ENCODE measurements around the gene PARK7.

Gene PARK7

DNA sequence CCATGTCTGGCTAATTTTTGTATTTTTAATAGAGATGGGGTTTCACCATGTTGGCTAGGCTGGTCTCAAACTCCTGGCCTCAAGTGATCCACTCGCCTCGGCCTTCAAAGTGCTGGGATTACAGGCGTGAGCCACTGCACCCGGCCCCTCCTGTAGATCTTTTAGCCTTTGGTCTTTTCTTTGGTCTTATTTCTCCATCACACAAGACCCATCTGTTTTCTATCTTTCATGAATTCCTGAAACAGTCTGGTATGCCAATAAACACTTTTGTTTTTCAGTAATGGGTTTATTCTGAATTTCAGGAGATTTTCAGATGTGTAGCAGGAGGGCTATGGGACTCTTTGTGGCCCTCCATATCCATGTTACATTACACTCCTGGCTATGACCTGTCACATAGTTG is 41.4 kb downstream of the PARK7 start:
- H3K9me3 Mint-ChIP-seq: no peaks in the 10 kb centered on the region
- peaks cover 12 to 14% of the 10 kb centered on the region in 2 donors for H3K36me3 Mint-ChIP-seq
- no peak overlapping the region for H3K27ac Mint-ChIP-seq
- ATAC-seq (replicated peaks) (no peak), DNase-seq (no peak)
- no peaks in the 10 kb centered on the region for H3K27me3 Mint-ChIP-seq
- no peaks in the 10 kb centered on the region for H3K4me1 Mint-ChIP-seq
- no peak overlapping the region for H3K4me3 Mint-ChIP-seq

DNA sequence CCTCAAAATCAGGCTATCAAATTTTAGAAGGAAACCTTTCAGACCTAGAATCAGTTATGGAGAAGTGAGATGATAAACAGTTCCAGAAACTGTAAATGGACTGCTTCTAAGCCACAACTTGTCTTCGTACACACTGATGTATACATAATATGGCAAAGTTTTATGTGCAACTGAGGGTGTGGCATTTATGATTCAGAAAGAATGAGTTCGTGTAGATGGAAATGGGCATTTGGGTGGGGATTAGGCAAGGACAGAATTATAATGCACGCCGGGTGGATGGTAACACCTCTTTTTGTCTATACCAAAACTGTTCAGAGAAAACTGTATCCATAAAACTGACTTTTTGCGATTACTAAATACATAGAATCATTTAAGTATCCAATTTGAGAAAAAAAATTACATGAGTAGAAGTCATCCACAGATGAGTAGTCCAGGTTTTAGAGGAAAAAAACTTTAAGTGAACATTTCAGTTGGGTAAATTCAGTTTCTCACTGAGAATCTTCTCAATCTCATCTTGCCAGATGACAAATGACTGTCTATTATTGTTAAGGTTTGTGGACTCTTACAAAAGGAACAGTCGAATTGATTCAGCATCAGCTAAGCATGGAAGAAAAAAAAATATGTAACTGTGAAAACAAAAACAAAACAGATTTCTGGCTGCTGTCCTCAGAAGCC is 42.1 kb downstream of the PARK7 start:
- H3K36me3 Mint-ChIP-seq: peaks cover 12 to 14% of the 10 kb centered on the region in 2 donors
- H3K27ac Mint-ChIP-seq: no peak overlapping the region
- H3K4me3 Mint-ChIP-seq: no peak overlapping the region
- H3K27me3 Mint-ChIP-seq: no peaks in the 10 kb centered on the region
- no peaks in the 10 kb centered on the region for H3K9me3 Mint-ChIP-seq
- no peaks in the 10 kb centered on the region for H3K4me1 Mint-ChIP-seq
- no peak for DNase-seq
- no peak for ATAC-seq (replicated peaks)

DNA sequence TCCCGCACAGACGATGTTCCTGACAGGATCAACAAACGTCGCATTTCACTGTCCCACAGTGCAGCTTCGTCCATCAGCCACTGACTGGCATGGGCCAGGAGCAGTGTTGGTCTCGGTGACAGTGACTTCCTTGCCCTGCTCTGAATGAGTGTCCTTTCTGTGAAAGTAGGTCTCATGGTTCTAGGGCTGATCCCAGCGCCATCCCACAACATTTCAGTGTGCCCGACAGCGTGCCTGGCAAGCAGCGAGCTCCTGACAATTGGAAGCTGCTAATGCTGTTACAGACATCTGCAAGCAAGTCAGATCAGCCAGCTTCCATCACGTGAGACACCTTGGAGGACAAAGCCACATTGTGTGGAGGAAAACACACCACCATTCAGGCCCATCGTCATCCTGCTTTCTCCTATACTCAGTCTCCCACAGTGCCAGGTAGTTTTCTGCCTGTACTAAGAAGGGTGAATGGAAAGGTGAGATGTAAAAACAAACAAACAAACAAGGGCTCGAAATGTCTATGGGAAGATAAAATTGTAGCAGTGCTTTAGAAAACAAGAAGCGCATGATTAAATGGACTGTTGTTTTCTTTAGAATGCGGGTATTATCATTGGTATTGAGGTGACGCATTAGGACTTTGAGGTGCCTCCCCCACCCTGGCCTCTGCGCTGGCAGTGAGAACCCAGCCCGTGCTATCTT is 42.7 kb downstream of the PARK7 start:
- Mint-ChIP-seq H3K4me3 (no peak overlapping the region), H3K4me1 (no peaks in the 10 kb centered on the region), H3K36me3 (peaks cover 12 to 14% of the 10 kb centered on the region in 2 donors), H3K27me3 (no peaks in the 10 kb centered on the region), H3K27ac (no peak overlapping the region), H3K9me3 (no peaks in the 10 kb centered on the region)
- ATAC-seq (replicated peaks) (no peak), DNase-seq (no peak)

- Mint-ChIP-seq H3K4me3 (no peak overlapping the region), H3K9me3 (no peaks in the 10 kb centered on the region), H3K27ac (no peak overlapping the region), H3K36me3 (peaks cover 10 to 12% of the 10 kb centered on the region in 2 donors), H3K27me3 (no peaks in the 10 kb centered on the region), H3K4me1 (no peaks in the 10 kb centered on the region)
- DNase-seq (no peak), ATAC-seq (replicated peaks) (no peak)
These were observed 43.5 kb downstream of the PARK7 start for GRCh38 chr1:8004803-8005573.

- H3K9me3 Mint-ChIP-seq: no peaks in the 10 kb centered on the region
- H3K27me3 Mint-ChIP-seq: no peaks in the 10 kb centered on the region
- H3K4me3 Mint-ChIP-seq: no peak overlapping the region
- no peak for ATAC-seq (replicated peaks)
- no peaks in the 10 kb centered on the region for H3K4me1 Mint-ChIP-seq
- H3K36me3 Mint-ChIP-seq: peaks cover 6 to 9% of the 10 kb centered on the region in 2 donors
- no peak for DNase-seq
- no peak overlapping the region for H3K27ac Mint-ChIP-seq
These were observed 44.8 kb downstream of the PARK7 start for GRCh38 chr1:8006037-8006963.

GRCh38 chr1:8009043-8010002 is 47.8 kb downstream of the PARK7 start:
- H3K27ac Mint-ChIP-seq: no peak overlapping the region
- no peak overlapping the region for H3K4me3 Mint-ChIP-seq

DNA sequence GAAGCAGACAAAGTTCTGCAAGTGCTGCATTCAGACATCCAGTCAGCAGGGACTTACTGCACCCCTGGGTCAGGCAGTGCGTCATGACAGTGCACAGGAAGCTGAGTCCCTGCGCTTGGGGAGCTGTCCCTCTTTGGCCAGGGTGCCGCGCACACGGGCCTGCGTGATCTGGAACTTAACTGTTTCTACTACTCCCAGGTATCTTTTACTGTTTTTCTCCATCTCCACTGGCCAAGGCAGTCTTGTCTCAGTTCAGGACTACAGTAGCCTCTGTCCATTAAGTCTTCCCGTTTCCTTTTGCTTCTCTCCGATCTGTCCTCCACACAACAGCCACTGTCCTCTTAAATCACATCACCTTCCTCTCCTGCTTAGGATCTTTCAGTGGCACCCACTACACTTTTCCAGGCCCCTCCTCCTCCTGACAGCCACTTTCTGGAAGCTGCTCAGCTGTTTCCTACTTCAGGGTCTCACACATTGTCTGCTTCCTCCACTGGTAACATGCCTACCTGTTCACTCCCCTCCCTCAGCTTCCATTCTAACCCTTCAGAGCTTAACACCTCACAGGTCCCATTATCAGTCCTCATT is 48.7 kb downstream of the PARK7 start:
- H3K27me3 Mint-ChIP-seq: no peaks in the 10 kb centered on the region
- H3K36me3 Mint-ChIP-seq: peaks cover 0 to 5% of the 10 kb centered on the region in 2 donors
- no peak overlapping the region for H3K4me3 Mint-ChIP-seq
- ATAC-seq (replicated peaks) (no peak), DNase-seq (no peak)
- peaks cover 0 to 2% of the 10 kb centered on the region in 2 donors for H3K4me1 Mint-ChIP-seq
- H3K9me3 Mint-ChIP-seq: no peaks in the 10 kb centered on the region
- no peak overlapping the region for H3K27ac Mint-ChIP-seq

More at GRCh38 chr1:8009043-8010002, 47.8 kb downstream of the PARK7 start:
- no peak for ATAC-seq (replicated peaks)
- H3K27me3 Mint-ChIP-seq: no peaks in the 10 kb centered on the region
- H3K36me3 Mint-ChIP-seq: peaks cover 6 to 12% of the 10 kb centered on the region in 2 donors
- no peak for DNase-seq
- H3K4me1 Mint-ChIP-seq: no peaks in the 10 kb centered on the region
- H3K9me3 Mint-ChIP-seq: no peaks in the 10 kb centered on the region

DNA sequence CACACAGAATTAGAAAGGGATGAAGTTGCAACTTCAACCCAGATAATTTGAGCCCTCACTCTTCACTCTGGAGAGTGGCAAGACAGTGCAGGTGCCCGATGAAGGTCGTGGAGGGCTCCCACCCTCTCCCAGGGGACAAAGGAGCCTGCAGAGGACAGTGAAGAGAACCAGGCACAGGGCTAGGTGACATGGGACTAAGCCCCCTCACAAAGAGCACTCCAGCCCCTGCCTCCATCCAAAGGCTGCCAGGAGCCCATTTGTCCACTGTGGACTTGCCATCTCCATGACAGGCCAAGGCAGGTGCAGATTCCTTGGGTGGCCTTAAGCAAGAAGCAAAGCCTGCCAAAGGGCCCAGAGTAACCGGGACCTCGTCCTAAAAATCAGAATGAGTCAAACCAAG is 49.5 kb downstream of the PARK7 start:
- Mint-ChIP-seq H3K27ac (no peak overlapping the region), H3K4me3 (no peak overlapping the region), H3K9me3 (no peaks in the 10 kb centered on the region), H3K4me1 (peaks cover 0 to 2% of the 10 kb centered on the region in 2 donors), H3K27me3 (peaks cover 0 to 3% of the 10 kb centered on the region in 2 donors), H3K36me3 (peaks cover 0 to 4% of the 10 kb centered on the region in 2 donors)
- DNase-seq (no peak), ATAC-seq (replicated peaks) (no peak)

GRCh38 chr1:8011923-8012858 is 50.7 kb downstream of the PARK7 start:
- Mint-ChIP-seq H3K4me1 (peaks cover 0 to 2% of the 10 kb centered on the region in 2 donors), H3K36me3 (peaks cover 0 to 4% of the 10 kb centered on the region in 2 donors), H3K4me3 (no peak overlapping the region), H3K27me3 (peaks cover 7 to 8% of the 10 kb centered on the region in 2 donors), H3K9me3 (no peaks in the 10 kb centered on the region), H3K27ac (no peak overlapping the region)
- DNase-seq (no peak), ATAC-seq (replicated peaks) (no peak)

DNA sequence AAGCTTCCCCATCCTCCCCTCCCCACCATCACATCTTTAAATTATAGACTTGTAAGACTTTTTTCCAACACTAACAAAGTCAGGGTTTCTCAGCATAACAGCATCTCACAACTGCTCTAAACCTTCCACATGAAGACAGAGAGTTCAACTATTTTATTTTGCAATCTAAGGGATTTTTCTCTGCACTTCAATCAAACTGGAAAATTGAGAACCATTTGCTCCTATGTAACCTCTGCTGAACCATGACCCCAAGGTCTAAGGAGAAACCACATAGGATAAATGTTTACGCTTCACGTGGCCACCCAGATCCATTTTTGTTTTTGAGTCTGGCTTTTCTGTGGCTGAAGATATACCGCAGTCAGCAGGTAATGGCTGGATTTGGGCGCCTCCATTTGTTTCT is 51.4 kb downstream of the PARK7 start:
- DNase-seq (no peak), ATAC-seq (replicated peaks) (no peak)
- Mint-ChIP-seq H3K27ac (no peak overlapping the region), H3K27me3 (peaks cover 13 to 15% of the 10 kb centered on the region in 2 donors), H3K9me3 (no peaks in the 10 kb centered on the region), H3K36me3 (peaks cover 0 to 4% of the 10 kb centered on the region in 2 donors), H3K4me3 (no peak overlapping the region), H3K4me1 (peaks cover 0 to 2% of the 10 kb centered on the region in 2 donors)

DNA sequence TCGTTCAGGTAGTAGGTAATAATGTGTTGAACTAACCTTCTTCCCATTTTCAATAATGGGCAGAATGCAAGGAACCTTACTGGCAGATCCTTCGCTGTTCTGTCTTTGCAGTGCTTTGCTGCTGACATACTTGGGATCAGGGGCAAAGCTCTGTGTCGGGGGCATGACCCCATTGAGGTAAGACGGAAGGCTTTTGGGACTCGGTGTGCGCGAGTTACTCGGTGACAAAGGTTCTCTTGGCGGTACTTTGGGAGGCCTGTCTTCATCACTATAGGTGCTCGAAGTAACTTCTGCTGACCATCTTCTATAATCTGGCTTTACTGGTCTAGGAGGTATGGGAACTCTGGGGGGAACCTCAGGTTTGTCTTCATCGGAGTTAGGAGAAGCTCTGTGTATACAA is 51.9 kb downstream of the PARK7 start:
- Mint-ChIP-seq H3K4me3 (no peak overlapping the region), H3K27me3 (peaks cover 15 to 18% of the 10 kb centered on the region in 2 donors), H3K4me1 (peaks cover 0 to 2% of the 10 kb centered on the region in 2 donors), H3K36me3 (peaks cover 0 to 4% of the 10 kb centered on the region in 2 donors), H3K9me3 (no peaks in the 10 kb centered on the region), H3K27ac (no peak overlapping the region)
- no peak for ATAC-seq (replicated peaks)
- DNase-seq: no peak

DNA sequence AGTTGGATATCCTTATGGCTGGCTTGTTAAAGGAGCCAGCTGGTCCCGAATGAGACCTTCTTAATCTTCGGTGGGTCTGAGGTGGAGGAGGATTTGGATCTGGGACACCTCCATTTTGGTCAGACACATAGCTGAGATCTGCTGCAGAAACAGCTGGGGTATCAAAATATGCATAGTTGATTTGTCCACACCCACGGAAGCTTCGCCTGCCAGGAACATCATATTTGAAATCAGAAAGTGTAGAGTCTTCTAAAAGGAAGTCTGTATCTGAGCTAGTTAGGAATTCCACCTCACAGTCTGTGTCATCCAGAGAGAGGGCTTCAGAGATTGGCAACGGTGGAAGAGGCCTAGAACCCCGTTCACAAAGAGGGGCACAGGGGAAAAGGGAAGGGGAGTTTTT is 52.3 kb downstream of the PARK7 start:
- no peak for ATAC-seq (replicated peaks)
- no peak overlapping the region for H3K4me3 Mint-ChIP-seq
- peaks cover 0 to 4% of the 10 kb centered on the region in 2 donors for H3K36me3 Mint-ChIP-seq
- H3K4me1 Mint-ChIP-seq: peaks cover 0 to 2% of the 10 kb centered on the region in 2 donors
- DNase-seq: no peak
- peaks cover 17 to 18% of the 10 kb centered on the region in 2 donors for H3K27me3 Mint-ChIP-seq
- H3K27ac Mint-ChIP-seq: no peak overlapping the region
- H3K9me3 Mint-ChIP-seq: no peaks in the 10 kb centered on the region

All from stimulated activated naive B cell treated with anti-CD40 and anti-IgM and Interleukin-4, amounts not matched to agents 10 μg/mL and 1 μg/mL and 100 μg/mL, for 72 hours (primary cell).